HEK293 (cell line): ENCODE results near the gene DDX46.

Experiments
- CTCF ChIP-seq: fragments of 450-650 bp; formaldehyde crosslinking; IDR thresholded peaks from 2 replicates; pipeline ENCODE4 v1.5.1; 2016; ENCODE audit warnings: missing biosample characterization, missing genetic modification characterization
- PRDM4 ChIP-seq: fragments of 450-650 bp; formaldehyde crosslinking; IDR thresholded peaks from 2 replicates; pipeline ENCODE4 v1.5.1; 2017; ENCODE audit warnings: missing biosample characterization, missing genetic modification characterization
- SALL2 ChIP-seq: fragments of 450-650 bp; formaldehyde crosslinking; IDR thresholded peaks from 2 replicates; pipeline ENCODE4 v1.5.0; 2017; ENCODE audit warnings: missing biosample characterization, mild to moderate bottlenecking, missing genetic modification characterization, borderline replicate concordance
- SP3 ChIP-seq: fragments of 450-650 bp; formaldehyde crosslinking; IDR thresholded peaks from 2 replicates; pipeline ENCODE4 v1.5.1; 2016; ENCODE audit warnings: missing biosample characterization, missing genetic modification characterization
- ZNF175 ChIP-seq: fragments of 450-650 bp; formaldehyde crosslinking; IDR thresholded peaks from 2 replicates; pipeline ENCODE4 v1.5.1; 2016; ENCODE audit warnings: missing biosample characterization, missing genetic modification characterization
- ZNF274 ChIP-seq, 2 experiments: fragments of 200-500 bp in 1 of 2; fragments of 450-650 bp in 1 of 2; sonication (Bioruptor generic) in 1 of 2; formaldehyde crosslinking in 1 of 2; IDR thresholded peaks; 2 replicates each; pipeline versions ENCODE4 v1.5.1 to v1.6.1; 2014 to 2016; ENCODE audit warnings: borderline replicate concordance in 1 of 2, inconsistent platforms in 1 of 2, low read length in 1 of 2, missing biosample characterization in 1 of 2, missing genetic modification characterization in 1 of 2
- ZNF398 ChIP-seq: fragments of 450-650 bp; formaldehyde crosslinking; IDR thresholded peaks from 2 replicates; pipeline ENCODE4 v1.5.1; 2017; ENCODE audit warnings: missing biosample characterization, missing genetic modification characterization
- ZNF530 ChIP-seq: fragments of 450-650 bp; formaldehyde crosslinking; IDR thresholded peaks from 2 replicates; pipeline ENCODE4 v1.5.1; 2016; ENCODE audit warnings: low read depth, missing biosample characterization, missing genetic modification characterization
- ZNF544 ChIP-seq: fragments of 450-650 bp; formaldehyde crosslinking; IDR thresholded peaks from 2 replicates; pipeline ENCODE4 v1.5.0; 2017; ENCODE audit warnings: missing biosample characterization, missing genetic modification characterization
- ZNF549 ChIP-seq: fragments of 450-650 bp; IDR thresholded peaks from 2 replicates; pipeline ENCODE4 v1.5.1; 2018; ENCODE audit warnings: missing biosample characterization, missing genetic modification characterization, mild to moderate bottlenecking, inconsistent platforms, moderate library complexity
- ZNF580 ChIP-seq: fragments of 450-650 bp; formaldehyde crosslinking; IDR thresholded peaks from 2 replicates; pipeline ENCODE4 v1.5.1; 2016; ENCODE audit warnings: missing biosample characterization, missing genetic modification characterization
- ZNF610 ChIP-seq: fragments of 450-650 bp; formaldehyde crosslinking; IDR thresholded peaks from 2 replicates; pipeline ENCODE4 v1.5.1; 2016; ENCODE audit warnings: missing biosample characterization, missing genetic modification characterization, borderline replicate concordance
- ZSCAN5A ChIP-seq: fragments of 450-650 bp; formaldehyde crosslinking; IDR thresholded peaks from 2 replicates; pipeline ENCODE4 v1.5.1; 2016; ENCODE audit warnings: missing biosample characterization, missing genetic modification characterization

- TF ChIP-seq ZSCAN5A (tag by site-specific recombination) (no peak), CTCF (tag by site-specific recombination) (no peak), ZNF610 (tag by site-specific recombination) (no peak), SALL2 (tag by site-specific recombination) (no peak), ZNF549 (no peak), ZNF580 (no peak), ZNF530 (no peak), ZNF175 (tag by site-specific recombination) (no peak), ZNF398 (tag by site-specific recombination) (no peak), ZNF274 (IDR thresholded peaks at IDR 0.05; ENCODE audit: low read length) (no peak), ZNF274 (tag by site-specific recombination; IDR thresholded peaks at IDR 0.05; ENCODE audit: borderline replicate concordance) (no peak), SP3 (tag by site-specific recombination) (no peak), ZNF544 (no peak), PRDM4 (tag by site-specific recombination) (no peak)
These were observed 33.7 kb upstream of the DDX46 start for GRCh38 chr5:134724872-134725271.
